ENCODE measurements around the gene LAMA1.
A peak's percentile ranks its signal among the peaks of the same experiment; 100 is the strongest.

Gene LAMA1

DNA sequence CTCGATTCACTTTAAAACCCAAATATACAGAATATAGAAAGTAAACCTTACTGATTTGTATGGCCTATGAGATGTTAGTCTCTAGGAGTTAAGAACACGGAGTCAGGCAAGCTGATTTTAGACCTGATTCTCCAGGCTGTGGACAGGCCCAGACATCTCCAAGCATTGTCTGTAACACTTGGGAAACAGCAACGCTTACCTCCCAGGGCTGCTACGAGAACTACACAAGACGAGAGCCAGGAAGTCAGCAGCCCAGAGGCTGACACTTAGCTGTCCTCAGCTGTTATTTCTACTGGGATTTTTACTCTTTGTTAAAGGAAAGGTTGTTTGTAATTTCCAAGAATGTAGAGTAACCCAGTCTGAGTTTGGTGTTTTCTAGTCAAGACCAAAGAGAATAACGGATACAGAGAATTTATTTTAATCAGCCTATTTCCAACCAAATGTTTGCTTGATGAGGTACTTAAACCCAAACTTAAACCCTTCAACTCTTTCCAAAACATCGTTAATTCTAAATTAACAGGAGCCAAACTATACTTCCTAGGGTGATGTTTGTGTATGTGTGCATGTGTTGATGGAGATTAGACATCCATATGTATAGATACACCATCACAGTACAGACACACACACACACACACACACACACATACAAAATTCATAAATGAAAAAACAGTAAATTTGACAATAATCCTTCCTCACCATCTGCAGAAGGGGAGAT lies 123.4 kb downstream of the LAMA1 start:
- DNase-seq (ENCODE audit: low spot score): peak; percentile 34
- TF ChIP-seq, protein P1, sequence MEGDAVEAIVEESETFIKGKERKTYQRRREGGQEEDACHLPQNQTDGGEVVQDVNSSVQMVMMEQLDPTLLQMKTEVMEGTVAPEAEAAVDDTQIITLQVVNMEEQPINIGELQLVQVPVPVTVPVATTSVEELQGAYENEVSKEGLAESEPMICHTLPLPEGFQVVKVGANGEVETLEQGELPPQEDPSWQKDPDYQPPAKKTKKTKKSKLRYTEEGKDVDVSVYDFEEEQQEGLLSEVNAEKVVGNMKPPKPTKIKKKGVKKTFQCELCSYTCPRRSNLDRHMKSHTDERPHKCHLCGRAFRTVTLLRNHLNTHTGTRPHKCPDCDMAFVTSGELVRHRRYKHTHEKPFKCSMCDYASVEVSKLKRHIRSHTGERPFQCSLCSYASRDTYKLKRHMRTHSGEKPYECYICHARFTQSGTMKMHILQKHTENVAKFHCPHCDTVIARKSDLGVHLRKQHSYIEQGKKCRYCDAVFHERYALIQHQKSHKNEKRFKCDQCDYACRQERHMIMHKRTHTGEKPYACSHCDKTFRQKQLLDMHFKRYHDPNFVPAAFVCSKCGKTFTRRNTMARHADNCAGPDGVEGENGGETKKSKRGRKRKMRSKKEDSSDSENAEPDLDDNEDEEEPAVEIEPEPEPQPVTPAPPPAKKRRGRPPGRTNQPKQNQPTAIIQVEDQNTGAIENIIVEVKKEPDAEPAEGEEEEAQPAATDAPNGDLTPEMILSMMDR (conservative IDR thresholded peaks at IDR 0.05; ENCODE audit: low read depth): no peak
- ChIA-PET POLR2A (ENCODE audit: low non-redundant PET) (interaction anchor here (0.6 to 0.7 kb wide), 2 partner anchors 43 to 526 kb away, joined by 3 to 10 read pairs; no protein-coding TSS in a partner anchor), CTCF (interaction anchor here (0.6 to 2.8 kb wide), 6 partner anchors 12 to 74 kb away, joined by 3 to 10 read pairs (median 4); no protein-coding TSS in a partner anchor)
- peak overlapping the region; percentile 87 for H3K27ac ChIP-seq

DNA sequence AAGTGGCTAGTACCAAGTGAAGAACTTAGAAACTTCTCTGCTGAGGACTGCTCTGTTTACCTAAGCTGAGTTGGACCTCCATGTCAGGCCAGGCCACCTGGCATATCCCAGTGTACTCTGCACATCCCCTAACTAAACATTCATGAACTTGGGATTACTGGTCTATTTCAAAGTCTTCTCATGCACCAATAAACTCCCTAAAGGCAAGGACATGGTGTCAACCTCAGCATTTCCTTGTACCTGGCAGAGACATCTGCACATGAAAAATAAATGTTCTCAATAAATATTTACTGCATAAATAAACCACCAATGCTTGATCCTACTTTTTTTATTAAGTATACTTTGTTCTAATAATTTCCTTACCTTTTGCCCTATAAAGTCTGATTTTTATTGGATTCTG lies 124.8 kb downstream of the LAMA1 start:
- H3K27ac ChIP-seq: no peak overlapping the region
- CTCF ChIA-PET: no interaction called here
- no peak for DNase-seq (ENCODE audit: low spot score)

DNA sequence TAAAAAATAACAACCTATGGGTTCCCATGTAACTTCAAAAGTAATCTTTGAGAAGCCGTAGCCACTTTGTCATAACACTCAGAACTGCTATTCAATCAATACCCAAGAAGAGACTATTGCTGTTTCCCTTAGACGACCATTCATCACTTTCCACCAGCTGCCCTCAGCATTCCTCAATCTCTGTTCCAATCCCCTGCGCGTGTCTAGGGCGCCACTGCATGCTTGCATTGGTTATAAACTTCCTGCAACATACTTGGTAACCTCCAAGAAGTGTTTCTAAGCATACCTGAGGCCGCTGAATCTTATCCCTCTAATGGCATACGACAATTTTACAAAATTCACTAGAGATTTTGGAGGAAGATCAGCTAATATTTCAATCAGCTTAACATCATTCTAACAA lies 134.2 kb downstream of the LAMA1 start:
- no peak for DNase-seq (ENCODE audit: low spot score)
- POLR2A ChIA-PET (ENCODE audit: low non-redundant PET): no interaction called here

More for the DNA sequence above, 124.8 kb downstream of the LAMA1 start:
- POLR2A ChIA-PET (ENCODE audit: low non-redundant PET): no interaction called here
- TF ChIP-seq, protein P1 (conservative IDR thresholded peaks at IDR 0.05; ENCODE audit: low read depth): no peak

DNA sequence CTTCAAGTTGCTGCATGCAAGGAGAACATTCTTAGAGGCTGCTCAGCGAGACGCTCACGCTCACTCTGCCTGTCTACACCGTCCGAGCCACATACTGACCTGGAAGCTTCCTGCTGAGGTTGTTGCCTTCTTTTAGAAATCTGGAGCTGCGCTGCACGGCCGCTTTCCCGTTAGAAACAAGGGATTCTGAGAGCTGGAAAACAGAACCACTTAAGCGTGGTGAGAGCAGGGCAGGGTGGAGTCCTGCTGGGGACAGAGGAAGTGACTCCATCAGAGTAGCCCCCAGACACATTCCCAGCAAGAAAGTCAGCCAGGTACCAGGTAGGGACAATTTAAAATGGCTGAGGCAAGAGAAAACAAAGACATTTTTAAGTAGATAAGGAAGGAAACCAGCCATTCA lies 135.2 kb downstream of the LAMA1 start:
- DNase-seq (ENCODE audit: low spot score): no peak
- H3K27ac ChIP-seq: no peak overlapping the region
- POLR2A ChIA-PET (ENCODE audit: low non-redundant PET): no interaction called here
- TF ChIP-seq, protein P1 (conservative IDR thresholded peaks at IDR 0.05; ENCODE audit: low read depth): no peak
- CTCF ChIA-PET: interaction anchor here (0.6 to 0.9 kb wide), 2 partner anchors 12 to 41 kb away, joined by 3 read pairs; no protein-coding TSS in a partner anchor

More for the DNA sequence above, 134.2 kb downstream of the LAMA1 start:
- H3K27ac ChIP-seq: no peak overlapping the region
- TF ChIP-seq, protein P1 (conservative IDR thresholded peaks at IDR 0.05; ENCODE audit: low read depth): no peak
- CTCF ChIA-PET: no interaction called here

DNA sequence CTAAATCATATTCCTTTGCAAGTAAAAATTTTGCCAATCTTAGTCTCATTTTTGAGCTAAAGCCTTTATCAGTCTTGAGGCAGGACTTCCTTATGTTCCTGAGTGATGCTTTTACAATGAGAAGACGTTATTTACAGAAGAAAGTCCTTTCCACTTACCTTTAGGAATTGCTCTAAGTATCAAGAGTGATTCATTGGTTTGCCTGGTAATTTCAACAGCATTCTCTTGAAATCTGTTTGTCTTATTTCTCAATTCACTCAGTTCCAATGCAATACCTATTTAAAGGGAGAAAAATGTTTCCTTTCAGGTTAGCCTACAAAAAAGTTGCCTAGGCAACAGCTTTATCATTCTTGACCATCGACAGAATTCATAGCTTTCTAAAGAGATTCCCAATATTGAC lies 137.2 kb downstream of the LAMA1 start:
- DNase-seq (ENCODE audit: low spot score): no peak
- TF ChIP-seq, protein P1 (conservative IDR thresholded peaks at IDR 0.05; ENCODE audit: low read depth): no peak
- POLR2A ChIA-PET (ENCODE audit: low non-redundant PET): no interaction called here
- H3K27ac ChIP-seq: no peak overlapping the region
- CTCF ChIA-PET: interaction anchor here (0.8 kb wide), 1 partner anchor 14 kb away, joined by 4 read pairs; no protein-coding TSS in a partner anchor

DNA sequence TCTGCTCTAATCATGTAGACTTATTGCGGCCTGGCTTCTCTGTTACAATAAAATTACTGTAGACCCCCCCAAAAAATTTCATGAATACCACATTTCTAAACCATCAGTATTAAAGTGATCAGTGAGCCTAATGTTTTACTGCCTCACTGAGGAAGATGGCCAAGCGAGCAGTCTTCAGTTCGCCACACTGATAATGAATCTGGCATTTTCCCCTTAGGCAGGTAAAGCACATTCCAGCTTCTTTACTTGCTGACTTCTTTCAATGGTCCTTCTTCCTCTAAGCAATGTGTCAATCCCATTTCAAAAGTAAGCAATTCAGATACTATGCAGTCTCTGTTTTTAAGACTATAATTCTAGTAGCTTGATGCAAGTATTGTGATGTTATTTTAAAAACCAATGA lies 137.6 kb downstream of the LAMA1 start:
- CTCF ChIA-PET: interaction anchor here (0.8 kb wide), 1 partner anchor 14 kb away, joined by 4 read pairs; no protein-coding TSS in a partner anchor
- POLR2A ChIA-PET (ENCODE audit: low non-redundant PET): no interaction called here
- DNase-seq (ENCODE audit: low spot score): no peak
- no peak overlapping the region for H3K27ac ChIP-seq
- TF ChIP-seq, protein P1 (conservative IDR thresholded peaks at IDR 0.05; ENCODE audit: low read depth): no peak

All from RWPE1 (cell line).